ENCODE data around the gene SLC4A4. TPM values are rescaled to one million over a fixed set of nuclear protein-coding genes. Genes with fewer than 3 reads are reported as not detected.

The SLC4A4 gene
- total and polyA plus RNA-seq, 3 experiments from 2014 or later: 1.2 to 9.1 (median 1.3) TPM

GRCh38 chr4:71520308-71520707 lies 181.5 kb downstream of the SLC4A4 start:
- Histone ChIP-seq H3K4me1 (ENCODE audit: insufficient read depth, low read length) (no peaks in the 10 kb centered on the region), H3K27me3 (ENCODE audit: insufficient read depth, low read length, poor library complexity, severe bottlenecking) (no peaks in the 10 kb centered on the region), H3K4me3 (ENCODE audit: low read length) (no peak overlapping the region), H3K9me3 (ENCODE audit: low read length) (no peaks in the 10 kb centered on the region), H3K36me3 (ENCODE audit: insufficient read depth, low read length) (no peaks in the 10 kb centered on the region), H3K27ac (ENCODE audit: low read depth, low read length) (no peak overlapping the region)
- peaks cover 0 to 20% (median 0%) of the 10 kb centered on the region in 3 donors for H3K36me3 Mint-ChIP-seq
- H3K27me3 Mint-ChIP-seq: no peaks in the 10 kb centered on the region
- H3K27ac Mint-ChIP-seq: no peak overlapping the region
- POLR2A ChIA-PET: no interaction called here
- CTCF ChIA-PET: no interaction called here
- no peak overlapping the region for H3K4me3 Mint-ChIP-seq
- peaks cover 0 to 6% (median 3%) of the 10 kb centered on the region in 5 donors for H3K9me3 Mint-ChIP-seq
- H3K4me1 Mint-ChIP-seq: no peaks in the 10 kb centered on the region
- DNase-seq: no peak

GRCh38 chr4:71520850-71521249 lies 182.0 kb downstream of the SLC4A4 start:
- CTCF ChIA-PET: no interaction called here
- no peaks in the 10 kb centered on the region for H3K4me1 Mint-ChIP-seq
- POLR2A ChIA-PET: no interaction called here
- no peak for DNase-seq
- Histone ChIP-seq H3K4me3 (ENCODE audit: low read length) (no peak overlapping the region), H3K36me3 (ENCODE audit: insufficient read depth, low read length) (no peaks in the 10 kb centered on the region), H3K27ac (ENCODE audit: low read depth, low read length) (no peak overlapping the region), H3K27me3 (ENCODE audit: insufficient read depth, low read length, poor library complexity, severe bottlenecking) (no peaks in the 10 kb centered on the region), H3K9me3 (ENCODE audit: low read length) (no peaks in the 10 kb centered on the region), H3K4me1 (ENCODE audit: insufficient read depth, low read length) (no peaks in the 10 kb centered on the region)
- no peak overlapping the region for H3K27ac Mint-ChIP-seq
- H3K9me3 Mint-ChIP-seq: peaks cover 0 to 6% (median 3%) of the 10 kb centered on the region in 5 donors
- H3K36me3 Mint-ChIP-seq: peaks cover 0 to 15% (median 0%) of the 10 kb centered on the region in 3 donors
- no peak overlapping the region for H3K4me3 Mint-ChIP-seq
- no peaks in the 10 kb centered on the region for H3K27me3 Mint-ChIP-seq

GRCh38 chr4:71524756-71525155 lies 185.9 kb downstream of the SLC4A4 start:
- Histone ChIP-seq H3K4me1 (ENCODE audit: insufficient read depth, low read length) (no peaks in the 10 kb centered on the region), H3K27me3 (ENCODE audit: insufficient read depth, low read length, poor library complexity, severe bottlenecking) (no peaks in the 10 kb centered on the region), H3K27ac (ENCODE audit: low read depth, low read length) (no peak overlapping the region), H3K9me3 (ENCODE audit: low read length) (no peaks in the 10 kb centered on the region), H3K36me3 (ENCODE audit: insufficient read depth, low read length) (no peaks in the 10 kb centered on the region), H3K4me3 (ENCODE audit: low read length) (no peak overlapping the region)
- Mint-ChIP-seq H3K36me3 (no peaks in the 10 kb centered on the region), H3K4me1 (no peaks in the 10 kb centered on the region), H3K4me3 (no peak overlapping the region), H3K27me3 (no peaks in the 10 kb centered on the region), H3K27ac (no peak overlapping the region), H3K9me3 (no peaks in the 10 kb centered on the region)
- DNase-seq: no peak
- POLR2A ChIA-PET: interaction anchor here (0.8 kb wide), 1 partner anchor 722 kb away, joined by 4 read pairs; no protein-coding TSS in a partner anchor
- CTCF ChIA-PET: interaction anchor here (0.6 kb wide), 1 partner anchor 390 kb away, joined by 3 read pairs; no protein-coding TSS in a partner anchor

- no peak overlapping the region for H3K4me3 Mint-ChIP-seq
- DNase-seq: no peak
- no peak overlapping the region for H3K4me3 ChIP-seq (ENCODE audit: low read length)
- no peaks in the 10 kb centered on the region for H3K9me3 Mint-ChIP-seq
- no peaks in the 10 kb centered on the region for H3K9me3 ChIP-seq (ENCODE audit: low read length)
- no peak overlapping the region for H3K27ac Mint-ChIP-seq
- CTCF ChIA-PET: no interaction called here
- H3K27me3 Mint-ChIP-seq: no peaks in the 10 kb centered on the region
- no peaks in the 10 kb centered on the region for H3K27me3 ChIP-seq (ENCODE audit: insufficient read depth, low read length, poor library complexity, severe bottlenecking)
- H3K4me1 ChIP-seq (ENCODE audit: insufficient read depth, low read length): no peaks in the 10 kb centered on the region
- H3K27ac ChIP-seq (ENCODE audit: low read depth, low read length): no peak overlapping the region
- H3K36me3 Mint-ChIP-seq: no peaks in the 10 kb centered on the region
- POLR2A ChIA-PET: no interaction called here
- no peaks in the 10 kb centered on the region for H3K36me3 ChIP-seq (ENCODE audit: insufficient read depth, low read length)
- no peaks in the 10 kb centered on the region for H3K4me1 Mint-ChIP-seq
Measured at GRCh38 chr4:71526637-71527406, 188.0 kb downstream of the SLC4A4 start.

GRCh38 chr4:71532407-71532806 lies 193.6 kb downstream of the SLC4A4 start:
- H3K27me3 Mint-ChIP-seq: no peaks in the 10 kb centered on the region
- no peak for DNase-seq

GRCh38 chr4:71533121-71533520 lies 194.3 kb downstream of the SLC4A4 start:
- no peaks in the 10 kb centered on the region for H3K9me3 ChIP-seq (ENCODE audit: low read length)
- Mint-ChIP-seq H3K27ac (no peak overlapping the region), H3K36me3 (no peaks in the 10 kb centered on the region), H3K27me3 (no peaks in the 10 kb centered on the region), H3K4me3 (no peak overlapping the region), H3K4me1 (no peaks in the 10 kb centered on the region), H3K9me3 (no peaks in the 10 kb centered on the region)
- ChIA-PET CTCF (no interaction called here), POLR2A (no interaction called here)
- no peak overlapping the region for H3K27ac ChIP-seq (ENCODE audit: low read depth, low read length)
- no peaks in the 10 kb centered on the region for H3K36me3 ChIP-seq (ENCODE audit: insufficient read depth, low read length)
- no peak for DNase-seq
- H3K27me3 ChIP-seq (ENCODE audit: insufficient read depth, low read length, poor library complexity, severe bottlenecking): no peaks in the 10 kb centered on the region
- no peak overlapping the region for H3K4me3 ChIP-seq (ENCODE audit: low read length)
- no peaks in the 10 kb centered on the region for H3K4me1 ChIP-seq (ENCODE audit: insufficient read depth, low read length)

More at GRCh38 chr4:71532407-71532806, 193.6 kb downstream of the SLC4A4 start:
- Mint-ChIP-seq H3K4me1 (no peaks in the 10 kb centered on the region), H3K36me3 (no peaks in the 10 kb centered on the region), H3K9me3 (no peaks in the 10 kb centered on the region), H3K27ac (no peak overlapping the region), H3K4me3 (no peak overlapping the region)
- Histone ChIP-seq H3K27ac (ENCODE audit: low read depth, low read length) (no peak overlapping the region), H3K36me3 (ENCODE audit: insufficient read depth, low read length) (no peaks in the 10 kb centered on the region), H3K9me3 (ENCODE audit: low read length) (no peaks in the 10 kb centered on the region), H3K4me1 (ENCODE audit: insufficient read depth, low read length) (no peaks in the 10 kb centered on the region), H3K27me3 (ENCODE audit: insufficient read depth, low read length, poor library complexity, severe bottlenecking) (no peaks in the 10 kb centered on the region), H3K4me3 (ENCODE audit: low read length) (no peak overlapping the region)
- ChIA-PET CTCF (no interaction called here), POLR2A (no interaction called here)

GRCh38 chr4:71537551-71538065 lies 198.8 kb downstream of the SLC4A4 start:
- H3K36me3 Mint-ChIP-seq: no peaks in the 10 kb centered on the region
- no peak overlapping the region for H3K27ac Mint-ChIP-seq
- Histone ChIP-seq H3K9me3 (ENCODE audit: low read length) (no peaks in the 10 kb centered on the region), H3K4me3 (ENCODE audit: low read length) (no peak overlapping the region), H3K4me1 (ENCODE audit: insufficient read depth, low read length) (no peaks in the 10 kb centered on the region), H3K27ac (ENCODE audit: low read depth, low read length) (no peak overlapping the region), H3K36me3 (ENCODE audit: insufficient read depth, low read length) (no peaks in the 10 kb centered on the region), H3K27me3 (ENCODE audit: insufficient read depth, low read length, poor library complexity, severe bottlenecking) (no peaks in the 10 kb centered on the region)
- no peaks in the 10 kb centered on the region for H3K4me1 Mint-ChIP-seq
- POLR2A ChIA-PET: no interaction called here
- no peak for DNase-seq
- CTCF ChIA-PET: no interaction called here
- H3K27me3 Mint-ChIP-seq: no peaks in the 10 kb centered on the region
- no peak overlapping the region for H3K4me3 Mint-ChIP-seq
- no peaks in the 10 kb centered on the region for H3K9me3 Mint-ChIP-seq

GRCh38 chr4:71538528-71538927 lies 199.7 kb downstream of the SLC4A4 start:
- no peak for DNase-seq
- Histone ChIP-seq H3K4me3 (ENCODE audit: low read length) (no peak overlapping the region), H3K27ac (ENCODE audit: low read depth, low read length) (no peak overlapping the region), H3K27me3 (ENCODE audit: insufficient read depth, low read length, poor library complexity, severe bottlenecking) (no peaks in the 10 kb centered on the region), H3K9me3 (ENCODE audit: low read length) (no peaks in the 10 kb centered on the region), H3K4me1 (ENCODE audit: insufficient read depth, low read length) (no peaks in the 10 kb centered on the region), H3K36me3 (ENCODE audit: insufficient read depth, low read length) (no peaks in the 10 kb centered on the region)
- H3K36me3 Mint-ChIP-seq: no peaks in the 10 kb centered on the region
- H3K4me1 Mint-ChIP-seq: no peaks in the 10 kb centered on the region
- H3K27ac Mint-ChIP-seq: no peak overlapping the region
- no peaks in the 10 kb centered on the region for H3K27me3 Mint-ChIP-seq
- ChIA-PET CTCF (no interaction called here), POLR2A (no interaction called here)
- no peak overlapping the region for H3K4me3 Mint-ChIP-seq
- H3K9me3 Mint-ChIP-seq: no peaks in the 10 kb centered on the region
